Measurements from ENCODE around the gene PRELID2.
"Not testable (repeated sequence)": the region's sequence is repeated elsewhere in the genome, so short reads cannot be mapped to it uniquely, and the experiment has no call there.

Gene PRELID2

DNA sequence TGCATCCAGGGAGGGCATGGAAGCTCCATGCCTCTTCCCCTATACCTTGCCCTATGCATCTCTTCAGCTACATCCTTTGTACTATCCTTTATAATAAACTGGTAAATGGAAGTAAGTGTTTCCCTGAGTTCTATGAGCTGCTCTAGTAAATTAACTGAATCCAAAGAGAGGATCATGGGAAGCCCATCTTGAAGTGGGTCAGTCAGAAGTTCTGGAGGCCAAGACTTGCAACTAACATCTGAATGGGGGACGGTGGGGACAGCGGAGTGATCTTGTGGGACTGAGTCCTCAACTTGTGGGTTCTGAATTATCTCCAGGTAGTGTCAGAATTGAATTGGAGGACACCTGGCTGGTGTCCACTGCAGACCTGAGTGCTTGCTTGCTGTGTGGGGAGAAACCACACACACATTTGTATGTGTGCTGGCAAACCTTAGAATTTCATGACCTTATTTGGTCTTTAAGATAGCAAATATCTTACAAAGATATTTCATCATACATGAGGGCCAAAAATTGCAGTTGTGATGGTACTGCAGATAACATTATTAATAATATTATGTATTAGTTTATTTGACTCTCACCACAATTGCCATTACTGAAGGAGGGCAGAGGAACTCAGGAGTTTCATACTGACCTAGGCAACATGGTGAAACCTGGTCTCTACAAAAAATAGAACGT lies 5.5 kb upstream of the PRELID2 start:
- DNase-seq (ENCODE audit: low spot score), result no peak

DNA sequence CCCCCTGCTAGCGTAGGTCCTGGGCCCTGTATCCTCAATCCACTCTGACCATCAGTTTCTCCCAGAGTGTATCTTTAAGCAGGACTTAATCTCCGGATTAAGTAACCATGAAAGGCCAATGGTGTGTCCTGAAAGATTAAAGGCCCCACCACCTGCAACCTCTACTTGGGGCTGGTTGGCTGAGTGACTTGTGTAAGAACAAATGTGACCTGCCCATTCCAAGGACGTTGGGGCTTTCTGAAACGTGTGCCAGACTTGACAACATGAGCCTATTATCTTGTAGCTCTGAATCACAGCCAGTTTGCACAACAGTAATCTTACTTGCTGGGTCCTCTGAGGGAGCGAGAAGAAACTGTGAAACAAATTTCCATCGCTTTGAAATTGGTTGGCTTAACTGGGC lies 3.1 kb upstream of the PRELID2 start:
- DNase-seq (ENCODE audit: low spot score), result no peak

DNA sequence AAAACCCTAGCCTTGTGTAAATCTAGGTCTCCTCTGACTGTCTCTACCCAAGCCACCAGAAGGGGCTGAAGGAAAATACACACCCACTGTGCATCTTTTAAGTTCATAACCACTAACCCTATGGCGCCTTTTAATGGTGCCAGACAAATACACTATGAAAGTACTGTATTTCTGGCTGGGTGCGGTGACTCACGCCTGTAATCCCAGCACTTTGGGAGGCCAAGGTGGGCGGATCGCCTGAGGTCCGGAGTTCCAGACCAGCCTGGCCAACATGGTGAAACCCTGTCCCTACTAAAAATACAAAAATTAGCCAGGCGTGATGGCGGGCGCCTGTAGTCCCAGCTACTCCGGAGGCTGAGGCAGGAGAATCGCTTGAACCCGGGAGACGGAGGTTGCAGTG lies 1.1 kb upstream of the PRELID2 start:
- DNase-seq (ENCODE audit: low spot score), result not testable (repeated sequence)

DNA sequence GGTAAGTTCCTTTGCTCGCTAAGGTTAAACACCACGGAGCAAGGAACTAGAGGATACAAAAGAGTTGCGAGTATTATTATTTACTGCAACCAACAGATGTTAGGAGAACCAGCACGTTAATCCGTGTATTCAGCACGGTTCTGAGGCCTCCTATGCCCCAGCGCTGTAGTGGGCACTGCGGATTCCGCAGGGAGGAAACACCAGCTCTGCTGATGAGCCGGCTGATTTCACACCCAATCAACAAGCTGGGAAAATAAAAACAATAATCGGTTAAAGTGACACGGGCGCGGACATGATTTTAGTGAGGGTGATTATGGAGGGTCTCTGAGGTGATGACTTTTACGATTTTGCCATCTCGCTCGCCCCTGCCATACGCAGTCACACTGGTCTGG lies 702 bp upstream of the PRELID2 start:
- DNase-seq (ENCODE audit: low spot score), result no peak

DNA sequence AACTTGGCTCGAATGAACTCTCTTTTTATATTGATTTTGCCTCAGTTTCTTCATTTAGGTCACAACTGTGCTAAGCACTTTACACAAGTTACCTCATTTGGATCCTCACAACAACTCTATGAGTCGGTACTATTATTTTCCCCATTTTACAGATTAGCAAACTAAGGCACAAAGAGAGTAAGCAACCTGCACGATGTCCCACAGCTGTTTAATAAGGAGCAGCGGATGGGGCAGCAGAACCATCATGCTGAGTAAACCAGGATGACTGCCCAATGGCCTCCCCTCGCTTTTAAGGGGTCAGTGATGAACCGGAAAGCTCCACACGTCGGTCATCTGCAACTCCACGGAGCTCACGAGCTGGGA lies 607 bp downstream of the PRELID2 start:
- no peak for DNase-seq (ENCODE audit: low spot score)

DNA sequence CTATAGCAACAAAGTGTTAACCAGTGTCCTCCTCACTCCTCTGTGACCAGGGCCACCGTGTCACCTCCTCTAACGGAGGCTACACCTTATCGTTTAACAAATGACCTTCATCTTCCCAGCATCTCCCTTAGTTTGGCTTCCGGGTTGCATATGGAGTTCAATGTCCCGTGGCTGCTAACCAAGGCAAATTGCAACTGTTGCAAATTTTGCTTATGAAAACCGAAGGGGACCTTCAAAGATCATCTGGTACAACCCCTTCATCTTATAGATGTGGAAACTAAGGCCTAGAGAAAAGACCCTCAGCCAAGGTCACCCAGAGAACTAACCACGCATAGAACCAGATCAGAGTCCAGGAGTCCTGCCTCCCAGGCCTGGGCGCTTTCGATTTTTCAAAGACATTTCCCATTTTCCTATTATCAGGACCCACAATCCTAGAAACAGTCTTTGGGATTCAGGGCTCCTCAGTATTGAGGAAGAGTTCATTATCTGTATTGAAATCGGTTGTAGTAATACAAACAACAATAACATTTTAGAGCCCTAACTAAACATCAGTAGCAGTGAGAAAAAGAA lies 1.4 kb downstream of the PRELID2 start:
- DNase-seq (ENCODE audit: low spot score), result no peak

DNA sequence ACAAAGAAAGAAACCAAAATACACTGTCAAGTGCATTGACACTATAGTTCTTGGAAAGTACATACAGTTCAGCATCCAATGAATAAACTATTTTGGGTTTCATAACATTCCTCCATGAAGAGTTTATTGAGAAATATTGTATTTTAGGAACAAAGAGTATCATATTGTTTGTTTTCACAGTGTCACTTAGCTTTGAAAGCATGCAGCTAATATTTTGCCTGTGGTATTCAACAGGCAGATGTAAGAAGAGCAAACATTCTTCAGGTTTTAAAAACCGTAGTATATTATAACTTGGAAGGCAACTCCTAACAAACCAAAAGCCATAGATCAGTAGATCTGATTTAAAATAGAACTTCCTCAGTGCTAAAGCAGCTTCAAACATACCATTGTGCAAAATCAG lies 4.5 kb downstream of the PRELID2 start:
- no peak for DNase-seq (ENCODE audit: low spot score)

DNA sequence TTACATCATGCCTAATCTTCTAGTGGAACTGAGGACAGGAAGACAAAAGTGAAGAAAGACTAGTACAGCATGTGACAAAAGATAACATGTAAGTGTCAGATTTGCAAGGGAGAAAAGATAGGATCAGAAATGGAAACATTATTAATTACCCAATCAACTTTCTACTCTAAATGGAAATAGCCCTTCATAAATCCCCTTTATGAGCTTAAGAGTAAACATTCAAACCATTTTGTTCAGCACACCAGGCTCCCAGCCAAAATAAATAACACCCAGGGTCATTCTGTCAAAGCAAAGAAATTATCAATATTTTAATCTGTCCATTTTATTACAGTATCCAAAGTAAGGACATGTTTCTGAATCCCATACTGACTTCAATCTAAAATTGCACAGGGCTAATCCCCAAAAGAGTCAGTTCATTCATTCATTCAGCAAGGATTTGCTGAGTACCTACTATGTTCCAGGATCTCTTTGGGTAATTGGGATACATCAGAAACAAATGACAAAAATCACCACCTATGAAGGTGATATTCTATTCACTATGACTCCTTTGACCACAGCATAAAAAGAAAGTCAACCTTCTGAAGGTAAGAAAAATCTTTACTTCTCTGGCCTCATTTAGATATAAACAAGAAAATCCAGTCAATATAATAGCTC lies 5.3 kb downstream of the PRELID2 start:
- no peak for DNase-seq (ENCODE audit: low spot score)

DNA sequence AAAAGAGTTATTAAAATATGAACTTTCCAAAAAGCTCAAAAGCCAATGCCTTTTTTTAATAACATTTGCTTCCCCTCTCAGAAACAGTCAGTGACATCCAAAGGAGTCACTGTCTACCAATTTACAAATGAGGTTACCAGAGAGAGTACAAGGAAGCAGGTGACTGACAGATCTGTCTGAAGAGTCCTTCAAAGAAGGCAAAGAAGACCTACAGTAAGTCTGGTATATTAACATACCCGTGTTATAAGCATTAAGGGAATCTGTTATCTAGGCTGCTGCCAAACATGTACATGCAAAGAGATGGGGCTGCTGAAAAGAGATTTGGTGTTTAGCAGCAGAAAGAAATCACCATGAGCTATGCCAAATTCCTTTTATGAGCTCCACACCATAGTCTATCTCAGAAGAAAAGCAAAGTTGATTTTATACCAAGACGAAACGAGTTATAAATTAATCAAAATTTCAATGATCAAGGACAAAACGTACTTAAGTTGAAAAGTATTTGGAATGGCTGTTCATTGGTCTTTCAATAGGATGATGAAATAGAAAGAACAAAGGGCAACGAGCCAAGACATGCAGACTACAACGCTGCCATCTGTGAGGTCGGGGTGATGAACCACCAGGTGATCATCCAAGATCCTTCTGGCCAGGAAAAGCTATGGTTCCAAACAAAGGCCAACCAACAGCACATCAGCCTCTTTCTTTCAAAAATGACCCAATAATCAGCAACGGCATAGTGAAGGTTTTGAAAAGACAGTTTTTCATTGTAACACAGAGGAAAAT lies 8.1 kb downstream of the PRELID2 start:
- no peak for DNase-seq (ENCODE audit: low spot score)

DNA sequence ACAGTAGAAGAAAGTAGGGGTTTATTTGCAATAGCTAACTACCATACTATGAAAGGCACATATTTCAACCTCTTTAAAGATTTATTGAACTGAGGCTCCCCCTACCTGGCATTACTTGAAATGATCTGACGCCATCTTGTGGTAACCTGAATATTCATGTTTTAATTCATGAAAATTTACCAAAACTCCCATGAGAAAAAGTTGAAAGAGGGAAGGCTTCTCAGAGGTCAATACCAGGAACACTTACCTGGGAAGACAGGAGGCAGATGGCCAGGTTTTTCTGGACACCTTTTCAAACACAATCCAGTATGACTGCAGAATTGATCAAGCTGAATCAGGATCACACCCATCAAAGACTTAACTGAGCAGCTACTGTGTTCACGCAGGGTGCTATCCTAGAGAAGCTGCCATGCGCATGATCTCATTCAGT lies 9.4 kb downstream of the PRELID2 start:
- peak; percentile 79 for DNase-seq (ENCODE audit: low spot score)

DNA sequence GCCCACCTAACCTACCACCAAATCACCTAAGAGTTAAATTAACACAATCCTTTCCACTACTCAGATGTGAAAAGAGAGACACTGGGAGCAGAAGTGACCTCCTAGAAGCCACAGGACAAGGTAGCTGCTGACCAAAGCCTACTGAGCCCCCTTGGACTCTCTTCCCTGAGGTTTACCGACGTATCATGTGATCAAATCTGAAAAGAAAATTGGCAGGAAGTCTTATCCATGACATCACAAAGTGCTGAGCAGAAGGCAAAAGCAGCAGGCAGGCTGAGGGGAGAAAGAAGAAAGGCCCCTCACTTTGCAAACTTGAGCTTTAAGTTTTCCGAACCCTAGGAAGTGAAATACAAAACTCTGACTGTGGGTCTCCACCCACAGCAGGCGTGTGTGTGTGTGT lies 11.1 kb downstream of the PRELID2 start:
- DNase-seq (ENCODE audit: low spot score), result no peak

DNA sequence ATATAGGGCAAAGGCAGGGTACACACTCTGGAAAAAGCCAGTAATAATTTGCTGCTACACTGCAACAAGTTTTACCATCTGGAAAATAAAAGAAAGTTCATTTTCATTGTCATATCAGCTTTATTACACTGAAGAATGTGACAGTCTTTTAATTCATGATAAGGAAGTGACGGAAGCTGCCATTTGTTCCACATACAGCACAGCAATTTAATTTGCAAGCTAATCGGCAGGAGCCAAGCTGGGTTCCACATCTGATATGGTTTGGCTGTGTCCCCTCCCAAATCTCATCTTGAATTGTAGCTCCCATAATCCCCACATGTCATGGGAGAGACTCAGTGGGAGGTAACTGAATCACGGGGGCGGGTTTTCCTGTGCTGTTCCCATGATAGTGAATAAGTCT lies 16.5 kb downstream of the PRELID2 start:
- DNase-seq (ENCODE audit: low spot score), result no peak

DNA sequence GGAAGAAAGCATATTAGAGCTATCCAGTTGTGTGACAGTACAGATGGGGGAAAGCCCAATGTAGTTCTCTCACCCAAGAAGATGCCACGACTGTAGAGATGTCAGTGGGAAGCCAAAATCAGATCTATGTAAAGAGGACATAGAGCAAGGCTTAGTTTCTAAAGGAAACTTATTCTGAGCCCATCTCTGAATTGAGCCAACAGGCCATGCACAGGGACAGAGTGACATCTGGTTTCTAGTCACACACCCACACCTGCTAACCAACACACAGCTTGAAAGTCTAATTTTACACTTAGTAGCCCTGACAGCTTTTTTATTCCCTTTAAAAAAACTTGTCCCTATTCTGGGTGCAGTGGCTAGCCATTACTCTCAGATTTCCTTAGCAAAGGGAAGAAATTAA lies 22.3 kb downstream of the PRELID2 start:
- DNase-seq (ENCODE audit: low spot score), result no peak

DNA sequence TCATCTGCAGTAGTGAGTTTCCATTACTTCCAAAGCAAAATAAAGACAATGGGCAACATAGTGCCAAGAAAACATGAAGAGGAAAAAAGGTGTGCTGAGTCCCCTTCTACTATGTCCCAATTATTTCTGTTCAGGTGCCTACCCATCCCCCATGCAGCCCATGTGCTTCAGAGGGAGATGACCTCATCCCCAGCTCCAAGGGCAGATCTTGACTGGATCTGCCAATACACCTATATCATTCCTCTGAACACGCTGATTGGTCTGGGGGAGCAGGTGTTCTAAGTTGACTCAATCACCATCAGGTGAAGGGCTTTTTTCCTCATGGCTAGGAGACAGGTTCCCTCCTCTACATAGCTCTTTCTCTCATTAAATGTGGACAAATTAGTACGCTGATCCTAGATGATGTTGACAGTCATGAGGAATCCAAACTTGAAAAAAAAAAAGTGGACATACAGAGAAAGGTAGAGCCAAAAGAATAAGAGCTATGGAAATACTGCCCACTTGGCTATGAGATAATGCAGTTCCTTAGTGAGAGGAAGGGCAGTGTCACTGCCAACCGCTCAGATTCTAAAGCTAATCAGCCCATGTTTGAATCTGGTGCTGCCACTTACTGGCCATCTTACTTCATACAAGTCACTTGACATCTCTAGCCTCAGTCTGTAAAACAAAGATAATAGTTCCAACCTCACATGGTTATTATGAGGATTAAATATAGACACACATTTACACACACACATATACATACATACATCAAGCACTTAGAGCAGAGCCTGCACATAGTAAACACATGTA lies 23.1 kb downstream of the PRELID2 start:
- peak; percentile 43 for DNase-seq (ENCODE audit: low spot score)

DNA sequence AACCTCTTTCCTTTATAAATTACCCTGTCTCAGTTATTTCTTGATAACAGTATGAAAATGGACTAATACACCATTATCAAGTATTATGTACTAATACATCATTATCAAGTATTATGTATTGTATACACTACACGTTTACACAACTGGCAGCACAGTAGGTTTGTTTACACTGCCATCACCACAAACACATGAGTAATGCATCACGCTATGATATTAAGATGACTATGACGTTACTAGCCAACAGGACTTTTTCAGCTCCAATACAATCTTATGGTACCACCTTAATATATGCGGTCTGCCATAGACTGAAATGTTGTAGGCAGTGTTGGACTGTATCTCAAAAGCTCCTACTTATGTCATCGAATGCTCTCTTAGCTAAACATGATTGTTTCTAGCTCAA lies 28.2 kb downstream of the PRELID2 start:
- no peak for DNase-seq (ENCODE audit: low spot score)

DNA sequence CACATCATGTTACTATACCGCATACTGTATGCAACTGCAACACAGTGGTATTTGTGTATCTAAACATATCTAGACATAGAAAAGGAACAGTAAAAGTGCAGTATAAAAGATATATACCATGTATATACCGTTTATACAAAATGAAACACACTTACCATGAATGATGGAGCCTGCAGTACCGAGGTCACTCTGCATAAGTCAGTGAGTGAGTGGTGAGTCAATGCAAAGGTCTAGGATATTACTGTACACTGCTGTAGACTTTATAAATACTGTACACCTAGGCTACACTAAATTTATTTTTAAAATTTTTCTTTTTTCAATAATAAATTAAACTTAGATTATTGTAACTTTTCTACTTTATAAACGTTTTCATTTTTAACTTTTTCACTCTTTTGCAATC lies 29.3 kb downstream of the PRELID2 start:
- peak; percentile 49 for DNase-seq (ENCODE audit: low spot score)

DNA sequence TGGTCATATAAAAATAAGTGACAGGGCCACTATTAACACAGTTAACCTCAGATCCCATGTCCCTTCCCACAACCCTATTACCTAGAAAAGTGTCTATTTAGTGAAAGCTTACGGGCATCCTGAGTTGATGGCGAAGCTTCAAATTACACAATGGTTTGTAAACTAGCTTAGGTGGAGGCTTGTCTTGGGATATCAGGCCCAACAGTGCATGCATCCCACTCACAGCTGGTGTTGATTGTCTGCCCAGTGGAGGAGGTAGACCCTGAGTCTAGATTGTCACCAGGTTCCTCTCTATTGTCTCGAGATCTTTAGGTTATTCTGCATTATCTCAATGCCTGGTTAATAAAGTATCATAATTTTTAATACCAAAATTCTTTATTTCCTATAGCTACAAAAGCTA lies 30.4 kb downstream of the PRELID2 start:
- DNase-seq (ENCODE audit: low spot score), result no peak

DNA sequence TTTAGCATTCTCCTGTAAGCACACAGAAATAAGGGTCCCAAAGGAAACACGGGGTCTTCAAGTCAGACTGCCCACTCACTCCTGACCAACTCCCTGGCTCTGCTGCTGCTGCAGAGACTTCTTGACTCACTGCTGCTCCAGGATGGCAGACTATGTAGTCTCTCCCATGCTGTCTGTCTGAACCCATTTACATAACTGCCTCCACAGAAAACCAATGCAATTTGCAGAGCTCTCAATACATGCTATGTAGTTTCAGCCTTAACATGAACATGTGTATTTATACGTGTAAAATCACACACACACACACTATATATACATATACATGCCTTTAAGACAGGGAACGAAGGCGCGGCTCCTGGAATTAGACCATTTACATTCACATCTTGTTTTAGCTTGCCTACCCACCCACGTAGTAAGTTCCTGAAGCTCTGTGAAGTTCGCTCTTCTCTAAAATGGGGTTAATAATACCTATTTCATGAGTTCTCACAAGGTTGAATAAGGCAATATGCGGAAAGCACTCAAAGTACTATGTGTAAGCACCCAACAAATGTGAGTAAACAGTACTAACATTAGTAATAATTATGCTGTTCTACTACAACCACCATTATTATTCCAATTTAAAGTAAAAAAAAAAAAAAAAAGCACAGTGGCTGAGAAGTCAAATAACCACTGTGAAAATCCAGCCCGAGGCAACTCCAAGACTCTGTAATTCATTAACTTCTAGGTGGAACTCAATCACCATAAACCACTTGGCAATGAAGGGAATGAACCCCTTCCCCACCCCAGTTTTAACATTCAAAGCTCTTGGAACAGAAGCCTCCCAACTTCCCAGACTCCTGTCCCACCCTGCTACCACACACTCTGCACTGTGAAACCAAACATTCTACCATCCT lies 31.8 kb downstream of the PRELID2 start:
- DNase-seq (ENCODE audit: low spot score), result no peak

DNA sequence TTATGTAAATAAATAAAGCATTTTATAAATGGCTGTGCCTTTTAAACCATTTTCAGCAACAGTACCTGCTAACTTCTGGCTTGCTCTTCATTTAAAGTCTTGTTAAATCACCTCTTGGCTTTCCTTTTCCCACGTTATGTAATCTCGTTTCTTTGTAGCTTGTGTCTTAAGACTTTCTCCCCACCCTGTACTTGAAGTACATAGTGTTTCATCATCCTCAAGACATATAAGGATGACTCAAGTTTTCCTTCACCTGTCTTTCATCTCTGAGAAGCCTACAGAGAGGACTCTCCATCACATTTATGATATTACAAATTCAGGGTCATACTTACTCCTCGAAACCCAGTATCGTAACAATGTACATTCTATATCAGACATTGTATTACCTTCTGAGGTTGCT lies 33.9 kb downstream of the PRELID2 start:
- DNase-seq (ENCODE audit: low spot score), result no peak

DNA sequence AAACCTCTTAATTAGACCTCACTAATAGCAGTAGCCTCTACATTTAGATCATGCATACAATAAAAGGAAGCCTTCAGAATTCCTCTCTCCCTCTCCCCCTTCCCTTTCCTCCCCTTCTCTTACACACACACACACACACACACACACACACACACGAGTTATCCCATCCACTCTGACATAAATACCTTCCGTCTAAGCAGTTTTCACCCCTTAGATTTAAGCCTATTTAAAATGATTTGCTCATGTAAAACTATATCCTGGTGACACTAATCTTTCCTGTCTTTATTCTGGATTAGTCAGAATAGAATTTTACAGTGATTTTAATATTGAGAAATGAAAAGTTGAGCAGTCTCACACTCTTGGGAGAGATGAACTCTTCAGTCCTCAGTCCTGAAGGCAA lies 35.0 kb downstream of the PRELID2 start:
- no peak for DNase-seq (ENCODE audit: low spot score)

DNA sequence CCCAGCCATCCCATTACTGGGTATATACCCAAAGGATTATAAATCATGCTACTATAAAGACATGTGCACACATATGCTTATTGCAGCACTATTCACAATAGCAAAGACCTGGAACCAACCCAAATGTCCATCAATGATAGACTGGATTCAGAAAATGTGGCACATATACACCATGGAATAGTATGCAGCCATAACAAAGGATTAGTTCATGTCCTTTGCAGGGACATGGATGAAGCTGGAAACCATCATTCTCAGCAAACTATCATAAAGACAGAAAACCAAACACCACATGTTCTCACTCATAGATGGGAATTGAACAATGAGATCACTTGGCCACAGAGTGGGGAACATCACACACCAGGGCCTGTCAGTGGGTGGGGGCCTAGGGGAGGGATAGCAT lies 36.6 kb downstream of the PRELID2 start:
- not testable (repeated sequence) for DNase-seq (ENCODE audit: low spot score)
